IMR-90 (cell line): ENCODE results near the gene SERP2. TPM values are rescaled to one million over a fixed set of nuclear protein-coding genes. Genes with fewer than 3 reads are reported as not detected.

Experiments
- polyA plus RNA-seq, 3 experiments: library from polyadenylated mRNA; depleted of rRNA; stranded (reverse); fragments of >200 nt; gene quantifications; 2 replicates each; pipeline ENCODE4 v1.2.3, GENCODE V29; 2012; ENCODE audit warnings: low replicate concordance in 1 of 3
- total RNA-seq: library from RNA; depleted of rRNA; stranded (reverse); fragments of >200 nt; gene quantifications from 2 replicates; pipeline ENCODE4 v1.2.3, GENCODE V29; 2012; rRNA removed

SERP2 gene
- total and polyA plus RNA-seq, 2 of the 4 experiments (the other 2 are of a cell fraction) = 0.54 to 1.4 TPM

Other genes starting within 250 kb of the SERP2 start
- gene TSC22D1, start 202.5 kb downstream of the SERP2 start, total RNA-seq = 30.8 and 52.2 TPM in 2 replicates
- 42.2 and 44.9 TPM in 2 replicates for gene TSC22D1, start 202.5 kb downstream of the SERP2 start, polyA plus RNA-seq (2012; rRNA removed)